Stimulated activated CD8-positive, alpha-beta memory T cell treated with anti-CD3 and anti-CD28 coated beads, Interleukin-12 subunit alpha, Interleukin-12 subunit beta, amount 100 ng/mL, for 24 hours (primary cell): ENCODE measurements around the gene SAMD14.

ENCODE experiments used
- DNase-seq: peaks from one replicate; pipeline ENCODE4 v3.0.0-alpha.2; 2020; ENCODE audit errors: extremely low read depth

SAMD14 gene

DNA sequence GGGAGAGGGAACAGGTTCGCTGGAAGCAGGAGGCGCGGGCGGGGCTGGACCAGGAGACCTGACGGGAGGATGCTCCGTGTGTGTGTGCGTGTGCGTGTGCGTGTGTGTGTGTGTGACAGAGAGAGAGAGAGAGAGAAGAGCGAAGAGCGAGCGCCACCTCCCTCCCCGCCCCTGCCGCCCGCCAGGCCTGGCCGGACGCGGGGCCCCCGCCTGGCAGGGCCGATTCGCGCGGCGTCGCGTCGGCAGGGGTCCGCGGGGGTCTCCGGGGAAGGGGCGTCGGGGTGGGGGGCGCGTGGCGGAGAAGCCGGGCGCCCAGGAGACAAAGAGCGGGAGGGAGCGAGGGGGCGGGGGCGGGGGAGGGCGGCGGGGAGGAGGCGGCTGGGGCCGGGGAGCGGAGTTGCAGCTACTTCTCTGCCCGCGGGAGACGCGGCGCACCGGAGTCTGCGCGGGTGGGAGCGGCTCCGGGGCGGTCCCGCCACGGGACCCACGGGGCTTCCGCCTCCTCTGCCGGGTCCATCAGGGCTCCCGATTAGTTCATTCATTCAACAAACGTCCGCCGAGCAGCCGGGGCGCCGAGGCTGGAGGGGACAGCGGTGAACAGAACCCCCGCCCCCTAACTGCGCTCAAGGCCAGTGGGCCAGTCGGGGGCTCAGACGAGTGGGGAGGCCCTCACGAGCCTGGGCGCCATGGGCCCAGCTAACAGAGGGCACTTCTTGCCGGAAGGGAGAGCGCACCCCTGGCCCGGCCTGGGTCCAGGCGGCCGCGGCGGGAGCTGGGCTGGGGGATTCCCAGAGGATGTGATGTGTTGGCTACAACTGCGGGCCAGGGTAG is at the start of gene SAMD14:
TSS of gene SAMD14 (minus strand) at position 433 of the 831 bp plus-strand sequence. CDS start 5,201 bp downstream, outside the sequence.
- no peak for DNase-seq

DNA sequence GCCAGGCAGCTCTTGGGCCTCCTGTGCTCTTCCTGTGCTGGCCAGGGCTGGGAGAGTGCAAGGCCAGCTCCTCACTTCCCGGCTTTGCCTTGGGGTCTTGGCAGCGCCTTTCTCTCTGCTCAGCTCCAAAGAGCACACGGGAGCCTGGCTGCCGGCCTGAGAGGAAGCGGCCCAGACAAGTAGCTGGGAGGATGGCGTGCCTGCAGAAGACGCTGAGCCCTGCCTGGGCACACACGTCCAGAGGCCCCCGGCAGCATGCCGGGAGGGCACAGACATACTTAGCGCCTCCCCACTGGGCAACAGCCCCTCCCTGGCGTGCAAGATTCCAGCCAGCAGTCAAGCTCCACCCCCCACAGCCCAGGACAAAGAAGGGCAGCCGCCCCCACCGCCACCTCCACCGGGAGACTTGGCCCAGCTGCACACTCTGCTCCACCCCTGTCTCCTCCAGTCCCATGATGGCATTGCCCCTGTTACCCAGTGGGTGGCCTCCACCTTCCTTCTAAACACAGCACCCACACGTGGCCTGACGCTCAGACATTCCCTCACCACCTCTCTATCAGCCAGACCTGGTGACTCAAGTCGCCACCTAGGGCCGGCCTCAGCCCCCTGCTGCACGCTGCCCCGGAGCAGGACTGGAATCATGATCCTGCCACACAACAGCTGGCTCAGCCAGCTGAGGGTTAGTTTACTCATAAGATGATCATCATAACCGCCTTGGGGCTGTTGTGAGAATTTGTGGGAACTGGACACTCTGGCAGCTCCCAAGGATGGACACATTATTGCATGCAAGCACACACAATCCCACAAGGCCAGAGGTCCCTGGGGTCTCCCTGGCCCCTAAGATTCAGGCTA is 48.2 kb upstream of the SAMD14 start:
- DNase-seq: no peak

DNA sequence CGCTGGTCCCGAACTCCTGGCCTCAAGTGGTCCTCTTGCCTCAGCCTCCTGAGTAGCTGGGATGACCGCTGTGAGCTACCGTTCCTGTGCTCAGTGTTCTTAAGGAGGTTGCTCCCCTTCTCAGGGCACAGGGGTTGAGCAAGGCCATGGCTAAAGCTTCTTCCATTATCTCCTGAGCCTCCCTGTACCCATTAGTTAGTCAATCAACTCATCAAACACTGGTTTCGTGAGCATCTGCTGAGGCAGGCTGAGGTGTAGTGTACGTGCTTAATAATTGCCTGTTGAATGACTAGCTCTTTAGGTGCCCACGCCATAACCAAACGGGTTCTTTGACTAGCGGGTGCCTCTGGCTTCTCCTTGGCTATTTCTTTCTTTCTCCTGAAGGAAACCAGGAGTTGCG is 47.5 kb upstream of the SAMD14 start:
- no peak for DNase-seq

DNA sequence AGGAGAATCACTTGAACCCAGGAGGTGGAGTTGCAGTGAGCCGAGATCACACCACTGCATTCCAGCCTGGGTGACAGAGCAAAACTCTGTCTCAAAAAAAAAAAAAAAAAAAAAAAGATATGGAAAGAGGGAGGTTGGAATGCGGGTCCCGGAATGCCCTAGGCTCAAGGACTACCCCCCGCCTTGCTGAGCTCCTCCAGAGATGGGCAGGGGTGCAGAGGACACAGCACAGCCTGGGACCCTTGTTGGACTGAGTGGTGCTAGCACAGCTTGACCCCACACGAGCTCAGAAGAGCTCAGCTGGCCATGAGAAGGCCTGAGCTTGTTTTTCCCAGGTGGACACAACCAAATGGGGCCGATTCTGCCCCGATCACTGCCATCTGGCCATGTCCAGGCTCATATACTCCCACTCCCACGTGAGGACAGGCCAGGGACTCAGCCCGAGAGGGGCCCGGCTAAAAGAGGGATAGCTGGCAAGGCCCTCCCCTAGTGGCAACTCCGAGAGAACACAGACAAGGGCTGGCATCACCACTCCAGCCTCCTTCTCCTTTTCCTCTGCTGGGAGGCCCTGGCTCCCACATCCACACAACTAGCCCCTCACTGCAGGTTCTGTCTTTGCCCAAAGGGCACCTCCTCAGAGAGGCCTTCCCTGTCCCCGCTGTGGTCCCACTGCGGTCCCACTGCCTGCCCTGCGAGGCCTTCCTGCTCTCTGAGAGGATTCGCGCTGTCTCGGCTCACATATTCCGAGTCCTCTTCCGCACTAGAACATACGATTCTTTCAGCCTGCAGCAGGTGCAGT is 46.8 kb upstream of the SAMD14 start:
- DNase-seq: no peak

DNA sequence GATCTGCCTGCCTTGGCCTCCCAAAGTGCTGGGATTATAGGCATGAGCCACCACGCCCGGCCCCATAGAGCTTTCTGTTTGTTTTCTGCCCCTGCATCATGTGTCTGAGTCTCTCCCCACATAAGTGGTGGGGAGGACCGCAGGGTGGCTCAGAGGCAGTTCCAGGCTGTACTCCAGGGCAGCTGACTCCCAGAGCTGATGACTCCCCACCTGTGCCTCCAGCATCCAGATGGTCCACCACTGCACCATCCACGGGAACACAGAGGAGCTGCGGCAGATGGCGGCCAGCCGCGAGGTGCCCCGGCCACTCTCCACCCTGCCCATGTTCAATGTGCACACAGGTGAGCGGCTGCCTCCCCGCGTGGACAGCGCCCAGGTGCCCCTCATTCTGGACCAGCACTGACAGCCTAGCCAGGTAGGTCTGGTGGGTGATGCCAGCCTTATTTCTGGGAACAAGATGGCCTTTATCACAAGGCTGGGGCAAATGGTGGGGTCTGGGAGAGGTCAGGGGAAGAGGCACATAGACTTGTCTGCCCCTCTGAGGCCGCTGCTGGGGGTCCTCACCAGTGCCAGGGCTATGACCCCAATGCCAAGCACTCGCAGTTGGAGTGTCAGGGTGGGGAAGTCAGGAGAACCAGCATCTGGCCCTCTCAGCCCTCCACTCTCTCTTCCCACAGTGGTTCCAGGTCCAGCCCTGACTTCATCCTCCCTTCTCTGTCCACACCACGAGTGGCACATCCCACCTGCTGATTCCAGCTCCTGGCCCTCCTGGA is 45.3 kb upstream of the SAMD14 start:
- DNase-seq: no peak

DNA sequence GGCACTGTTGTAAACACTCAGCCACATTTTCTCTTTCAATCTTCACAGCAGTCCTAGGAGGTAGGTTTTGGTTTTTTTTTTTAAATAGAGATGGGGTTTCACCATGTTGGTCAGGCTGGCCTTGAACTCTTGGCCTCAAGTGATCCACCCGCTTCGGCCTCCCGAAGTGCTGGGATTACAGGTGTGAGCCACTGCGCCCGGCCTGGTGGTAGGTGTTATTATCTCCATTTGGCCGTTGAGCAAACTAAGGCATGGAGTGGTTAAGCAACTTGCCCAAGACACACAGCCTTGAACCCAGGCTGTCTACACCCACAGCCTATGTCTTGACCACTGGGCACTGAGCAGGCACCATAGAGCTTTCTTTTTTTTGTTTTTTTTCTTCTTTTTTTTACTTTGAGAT is 44.5 kb upstream of the SAMD14 start:
- DNase-seq: no peak

DNA sequence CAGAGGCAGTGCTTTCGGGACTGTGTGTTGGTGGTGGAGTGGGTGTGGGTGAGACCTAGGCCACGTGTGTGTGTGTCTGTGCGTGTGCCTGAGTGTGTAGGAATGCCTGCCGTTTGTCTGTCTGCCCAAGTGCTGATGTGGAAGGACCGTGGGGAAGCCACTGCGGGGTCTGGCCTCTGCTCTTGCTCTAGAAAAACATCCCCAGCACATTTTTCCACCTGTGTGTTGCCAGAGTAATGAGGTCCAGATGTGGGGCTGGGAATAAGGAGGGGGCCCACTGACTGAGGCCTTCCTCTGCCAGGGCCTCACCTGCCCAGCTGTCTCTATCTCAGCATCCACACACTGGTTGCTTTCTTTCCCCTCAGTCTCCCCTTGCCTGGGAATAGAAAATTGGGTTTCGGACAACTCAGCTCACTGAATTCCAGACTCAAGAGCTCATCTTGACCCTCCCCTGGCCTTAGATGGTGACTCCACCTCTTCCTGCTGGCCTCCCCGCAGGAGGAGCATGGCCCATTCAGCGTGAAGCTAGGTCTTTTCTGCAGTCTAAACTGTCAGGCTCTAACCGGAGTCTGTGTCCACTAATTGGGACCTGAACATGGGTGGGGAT is 43.5 kb upstream of the SAMD14 start:
- no peak for DNase-seq

DNA sequence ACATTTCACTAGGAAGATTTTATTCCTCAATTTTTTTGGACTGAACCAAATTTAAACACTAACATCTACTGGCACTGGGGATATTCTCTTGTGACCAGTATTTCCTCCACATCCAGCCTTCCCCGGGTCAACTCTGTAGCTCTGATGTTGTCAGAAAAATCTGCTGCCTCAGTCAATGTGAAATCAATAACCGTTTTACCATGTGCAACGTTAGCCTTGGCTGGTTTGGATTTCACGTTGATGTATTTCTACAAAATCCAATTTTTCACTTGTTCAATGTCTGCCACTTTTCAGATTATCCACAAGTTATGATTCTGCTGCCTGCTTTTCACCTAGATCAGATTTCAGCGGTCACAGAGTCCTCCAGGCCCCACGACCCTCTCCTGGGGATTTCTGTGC is 43.0 kb upstream of the SAMD14 start:
- DNase-seq: no peak

DNA sequence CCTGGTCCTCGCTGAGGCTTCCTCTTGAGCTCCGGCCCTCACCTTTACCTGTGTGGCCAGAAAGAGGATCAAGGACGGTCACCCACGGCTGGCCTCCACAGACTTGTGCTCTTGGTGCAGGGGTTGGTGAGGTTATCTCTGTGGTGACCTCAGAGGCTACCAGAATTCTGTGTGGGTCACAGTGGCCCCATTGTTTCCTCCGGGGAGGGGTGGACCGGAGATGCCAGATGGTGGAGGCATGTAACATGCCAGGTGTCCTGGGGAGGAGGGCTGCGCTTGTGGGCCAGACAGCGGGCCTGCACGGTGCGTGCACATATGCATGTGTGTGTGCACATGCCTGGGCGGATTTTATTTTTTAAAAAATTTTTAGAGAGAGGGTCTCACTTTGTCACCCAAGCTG is 42.2 kb upstream of the SAMD14 start:
- no peak for DNase-seq

DNA sequence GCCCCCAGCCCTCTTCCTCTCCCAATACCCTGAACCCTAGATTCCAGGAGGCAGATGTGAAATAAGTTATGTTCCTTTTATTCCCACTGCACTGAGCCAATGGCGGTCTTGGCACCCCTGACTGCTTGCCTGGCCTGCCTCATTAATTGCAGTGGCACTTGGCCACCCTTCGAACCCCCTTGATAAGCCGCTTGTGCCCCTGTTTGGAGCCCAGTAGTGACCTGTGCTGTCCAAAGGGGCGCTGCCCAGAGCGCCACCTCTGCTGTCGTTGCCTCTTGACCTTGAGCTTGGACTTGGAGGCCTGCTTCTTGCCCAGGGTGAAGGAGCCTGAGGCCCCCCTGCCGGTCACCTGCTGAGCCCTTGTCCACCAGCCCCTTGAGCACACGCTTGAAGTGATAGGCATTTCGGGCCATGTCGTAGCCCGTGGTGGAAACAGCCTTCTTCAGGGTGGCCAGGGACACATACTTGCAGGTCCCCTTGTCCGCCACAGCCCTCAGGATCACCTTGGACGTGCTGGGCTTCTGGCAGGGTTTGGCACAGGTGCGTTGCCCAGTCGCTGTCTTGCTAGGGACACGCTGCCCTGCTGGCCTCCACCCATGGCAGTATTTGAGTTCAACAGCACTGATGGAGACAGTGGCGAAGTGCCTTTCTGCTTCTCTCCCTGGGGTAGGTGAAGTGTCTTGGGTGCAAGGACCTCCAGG is 41.6 kb upstream of the SAMD14 start:
- no peak for DNase-seq

DNA sequence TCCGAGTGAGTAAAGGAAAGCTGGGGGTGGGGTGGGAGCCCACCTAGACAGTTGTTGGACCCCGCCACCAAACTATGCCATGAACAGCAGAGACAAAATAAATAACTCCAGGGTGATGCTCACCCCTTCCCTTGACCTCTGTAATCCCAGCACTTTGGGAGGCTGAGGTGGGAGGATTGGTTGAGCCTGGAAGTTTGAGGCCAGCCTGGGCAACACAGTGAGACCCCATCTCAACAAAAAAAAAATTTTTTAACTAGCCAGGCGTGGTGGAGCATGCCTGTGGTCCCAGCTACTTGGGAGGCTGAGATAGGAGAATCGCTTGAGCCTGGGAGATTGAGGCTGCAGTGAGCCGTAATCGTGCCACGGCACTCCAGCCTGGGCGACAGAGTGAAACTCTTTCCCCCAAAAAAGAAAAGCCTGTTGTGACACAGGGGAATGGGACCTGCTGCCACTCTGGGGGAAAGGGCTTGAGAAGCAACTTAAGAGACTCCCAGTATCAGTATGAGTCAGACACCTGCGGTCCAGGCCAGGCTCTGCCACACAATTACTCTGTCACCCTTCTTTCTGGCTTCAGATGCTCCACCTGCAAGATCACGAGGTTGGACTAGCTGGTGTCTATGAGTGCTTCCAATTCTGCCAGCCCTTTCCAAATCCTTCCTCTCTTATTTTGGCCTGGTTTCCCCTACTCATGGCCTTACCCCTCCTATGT is 40.9 kb upstream of the SAMD14 start:
- DNase-seq: no peak

DNA sequence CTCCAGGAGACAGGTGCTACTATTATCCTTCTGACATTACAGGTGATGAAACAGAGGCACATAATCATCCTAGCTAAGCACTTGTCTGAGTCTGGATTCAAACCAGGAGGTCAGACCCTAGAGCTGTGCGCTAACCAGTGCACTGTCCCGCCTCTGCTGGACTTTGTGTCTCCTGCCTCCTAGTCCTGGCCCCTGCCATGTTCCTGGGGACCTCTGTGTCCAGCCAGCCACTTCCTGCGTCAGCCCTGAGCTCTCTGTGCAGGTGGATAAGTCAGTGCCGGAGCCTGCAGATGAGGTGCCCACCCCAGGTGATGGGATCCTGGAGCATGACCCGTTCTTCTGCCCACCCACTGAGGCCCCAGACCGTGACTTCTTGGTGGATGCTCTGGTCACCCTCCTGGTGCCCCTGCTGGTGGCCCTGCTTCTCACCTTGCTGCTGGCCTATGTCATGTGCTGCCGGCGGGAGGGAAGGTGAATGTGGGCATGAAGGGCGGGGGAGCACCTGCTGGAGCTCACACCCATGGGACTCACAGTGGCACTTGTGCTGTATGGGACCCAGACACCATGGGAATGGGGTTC is 40.0 kb upstream of the SAMD14 start:
- DNase-seq: no peak

DNA sequence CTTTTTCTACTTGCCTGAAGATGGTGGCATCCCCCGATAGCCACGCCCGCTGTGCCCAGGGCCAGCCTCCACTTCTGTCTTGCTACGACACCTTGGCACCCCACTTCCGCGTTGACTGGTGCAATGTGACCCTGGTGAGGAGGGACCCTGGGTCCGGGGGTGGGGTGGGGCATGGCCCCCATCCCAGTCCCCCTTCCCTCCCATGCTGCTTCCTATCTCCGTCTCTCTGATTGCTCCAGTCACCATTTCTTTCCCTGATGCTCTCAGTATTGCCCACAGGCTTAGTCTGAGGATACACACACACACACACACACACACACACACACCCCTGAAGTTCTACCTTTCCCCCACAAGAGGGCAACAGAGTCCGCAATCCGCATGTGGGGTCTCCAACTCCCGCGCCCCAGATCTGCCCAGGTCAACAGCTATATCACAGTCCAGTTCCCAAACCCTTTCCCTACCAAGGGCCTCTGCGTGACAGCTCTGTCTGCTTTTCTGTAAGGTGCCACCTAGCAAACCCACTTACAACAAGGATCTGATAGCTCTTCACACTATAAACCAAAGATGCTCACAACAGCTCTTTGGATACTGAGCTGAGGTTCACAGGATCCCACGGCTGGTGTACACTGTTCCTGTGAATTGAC is 39.3 kb upstream of the SAMD14 start:
- DNase-seq: no peak

DNA sequence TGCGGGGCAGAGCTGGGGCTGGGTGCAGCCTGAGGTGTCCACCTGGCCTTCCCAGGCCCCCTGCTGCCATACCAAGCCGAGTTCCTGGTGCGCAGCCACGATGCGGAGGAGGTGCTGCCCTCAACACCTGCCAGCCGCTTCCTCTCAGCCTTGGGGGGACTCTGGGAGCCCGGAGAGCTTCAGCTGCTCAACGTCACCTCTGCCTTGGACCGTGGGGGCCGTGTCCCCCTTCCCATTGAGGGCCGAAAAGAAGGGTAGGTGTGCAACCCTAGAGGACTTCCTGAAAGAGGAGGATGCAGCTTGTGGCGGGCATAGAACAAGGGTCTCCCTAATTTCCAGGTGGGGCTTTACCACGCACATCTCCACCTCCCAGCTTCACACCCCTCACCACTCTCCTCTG is 38.4 kb upstream of the SAMD14 start:
- DNase-seq: no peak

DNA sequence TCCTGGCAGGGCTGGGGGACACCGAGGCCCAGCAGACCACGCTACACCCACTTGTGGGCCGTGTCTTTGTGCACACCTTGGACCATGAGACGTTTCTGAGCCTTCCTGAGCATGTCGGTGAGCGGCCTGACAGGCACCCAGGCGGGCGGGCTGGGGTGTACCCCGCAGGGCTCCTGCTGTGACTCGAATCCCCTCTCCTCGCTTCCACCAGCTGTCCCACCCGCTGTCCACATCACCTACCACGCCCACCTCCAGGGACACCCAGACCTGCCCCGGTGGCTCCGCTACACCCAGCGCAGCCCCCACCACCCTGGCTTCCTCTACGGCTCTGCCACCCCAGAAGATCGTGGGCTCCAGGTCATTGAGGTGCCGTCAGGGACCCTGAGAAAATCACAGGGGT is 37.4 kb upstream of the SAMD14 start:
- no peak for DNase-seq

DNA sequence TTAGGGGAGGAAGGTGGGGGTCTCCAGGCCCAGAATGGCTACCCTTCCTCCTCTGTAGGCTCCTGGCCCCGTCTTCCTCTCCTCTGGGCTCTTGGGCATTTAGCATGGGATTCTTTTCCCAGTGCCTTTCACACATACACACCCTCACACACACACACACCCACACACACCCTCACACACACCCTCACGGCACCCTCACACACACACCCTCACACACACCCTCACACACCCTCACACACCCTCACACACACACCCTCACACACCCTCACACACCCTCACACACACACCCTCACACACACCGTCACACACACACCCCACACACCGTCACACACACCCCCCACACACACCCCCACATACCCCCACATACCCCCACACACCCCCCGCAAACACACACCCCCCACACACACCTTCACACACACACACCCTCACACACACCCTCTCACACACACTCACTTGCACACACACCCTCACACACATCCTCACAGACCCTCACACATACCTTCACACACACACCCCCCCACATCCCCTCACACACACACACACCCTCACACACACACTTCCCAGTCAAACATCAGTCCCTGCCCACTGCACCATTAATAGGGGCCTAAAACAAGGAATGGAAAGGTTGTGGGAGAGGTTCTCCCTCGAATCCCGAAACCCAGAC is 36.7 kb upstream of the SAMD14 start:
- no peak for DNase-seq

DNA sequence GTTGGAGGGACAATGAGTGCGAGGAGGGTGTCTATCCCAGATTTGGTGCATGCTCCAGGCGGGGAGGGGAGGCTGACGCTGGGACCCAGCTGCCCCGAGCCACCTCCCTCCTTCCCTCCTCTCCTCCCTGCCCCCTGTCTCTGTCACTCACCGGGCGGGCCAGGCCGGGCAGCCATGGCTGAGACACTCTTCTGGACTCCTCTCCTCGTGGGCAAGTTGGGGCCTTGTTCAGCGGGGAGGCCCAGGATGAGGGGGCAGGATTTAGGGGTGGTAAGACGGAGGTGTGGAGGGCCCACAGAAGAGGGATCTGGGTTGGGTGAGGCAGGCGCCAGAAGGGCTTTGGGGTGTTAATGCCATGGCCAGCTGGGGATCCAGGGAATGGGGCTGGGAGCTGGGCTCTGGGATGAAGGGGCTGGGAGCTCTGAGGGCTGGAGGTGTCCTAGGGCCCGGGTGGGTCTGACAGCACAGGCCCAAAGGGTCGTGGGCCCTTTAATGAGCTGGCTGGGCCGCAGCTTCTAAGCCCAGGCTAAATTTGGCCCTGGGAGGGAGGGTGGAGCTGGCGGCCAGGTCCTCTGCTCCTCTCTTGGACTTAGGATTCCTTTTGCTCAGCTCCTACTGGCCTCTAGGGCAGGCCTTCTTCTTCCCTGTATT is 36.0 kb upstream of the SAMD14 start, which contains the start of gene SGCA:
TSS of gene SGCA (plus strand) at position 139 of the 651 bp plus-strand sequence. CDS start at position 175, 36 bp downstream.
- DNase-seq: no peak

DNA sequence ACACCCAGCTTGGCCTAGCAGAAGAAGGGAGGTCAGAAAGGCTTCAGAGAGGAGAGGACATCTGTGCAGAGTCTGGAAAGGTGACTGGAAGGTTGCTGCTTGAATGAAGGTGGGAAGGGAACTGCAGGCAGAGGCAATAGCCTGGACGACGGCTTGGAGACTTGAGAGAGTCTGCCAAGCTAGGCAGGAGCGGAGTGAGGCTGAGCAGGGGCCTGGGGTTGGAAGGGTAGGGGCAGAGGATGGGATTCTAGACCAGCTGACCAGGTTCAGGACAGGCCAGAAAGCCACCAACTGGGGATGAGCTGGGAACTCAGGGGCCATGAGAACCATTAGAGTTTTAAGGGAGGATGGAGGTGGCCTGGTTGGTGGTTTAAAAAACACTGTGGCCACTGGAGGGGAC is 35.5 kb upstream of the SAMD14 start:
- no peak for DNase-seq
